ENCODE results near the gene MAS1.

DNA sequence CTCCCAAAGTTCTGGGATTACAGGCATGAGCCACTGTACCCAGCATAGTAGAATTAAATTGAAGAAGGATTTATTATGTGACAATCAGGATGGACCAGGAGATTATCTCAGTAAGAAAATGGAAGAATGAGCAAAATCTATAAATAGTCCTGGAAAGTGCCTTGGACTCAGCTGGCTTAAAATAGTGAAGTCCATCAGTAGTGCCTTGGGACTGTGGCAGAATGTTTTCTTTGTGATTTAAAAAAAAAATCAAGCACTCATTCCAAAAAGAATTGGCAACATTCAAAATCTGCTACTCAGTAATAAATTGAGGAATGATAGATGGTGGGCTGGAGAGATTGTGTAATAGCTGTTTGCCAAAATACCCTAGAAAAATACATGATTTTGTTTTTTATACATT lies 37.0 kb upstream of the MAS1 start:
- TF ChIP-seq, protein P1, sequence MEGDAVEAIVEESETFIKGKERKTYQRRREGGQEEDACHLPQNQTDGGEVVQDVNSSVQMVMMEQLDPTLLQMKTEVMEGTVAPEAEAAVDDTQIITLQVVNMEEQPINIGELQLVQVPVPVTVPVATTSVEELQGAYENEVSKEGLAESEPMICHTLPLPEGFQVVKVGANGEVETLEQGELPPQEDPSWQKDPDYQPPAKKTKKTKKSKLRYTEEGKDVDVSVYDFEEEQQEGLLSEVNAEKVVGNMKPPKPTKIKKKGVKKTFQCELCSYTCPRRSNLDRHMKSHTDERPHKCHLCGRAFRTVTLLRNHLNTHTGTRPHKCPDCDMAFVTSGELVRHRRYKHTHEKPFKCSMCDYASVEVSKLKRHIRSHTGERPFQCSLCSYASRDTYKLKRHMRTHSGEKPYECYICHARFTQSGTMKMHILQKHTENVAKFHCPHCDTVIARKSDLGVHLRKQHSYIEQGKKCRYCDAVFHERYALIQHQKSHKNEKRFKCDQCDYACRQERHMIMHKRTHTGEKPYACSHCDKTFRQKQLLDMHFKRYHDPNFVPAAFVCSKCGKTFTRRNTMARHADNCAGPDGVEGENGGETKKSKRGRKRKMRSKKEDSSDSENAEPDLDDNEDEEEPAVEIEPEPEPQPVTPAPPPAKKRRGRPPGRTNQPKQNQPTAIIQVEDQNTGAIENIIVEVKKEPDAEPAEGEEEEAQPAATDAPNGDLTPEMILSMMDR (IDR thresholded peaks at IDR 0.05; ENCODE audit: low read depth, low read length, poor library complexity, severe bottlenecking), result no peak
- no peak for TF ChIP-seq EZH2phosphoT487 (IDR thresholded peaks at IDR 0.05; ENCODE audit: borderline replicate concordance, low read length)
